IPS-18a (cell line): ENCODE results near the gene FGFRL1.
A peak's percentile ranks its signal among the peaks of the same experiment; 100 is the strongest.
"Not testable (repeated sequence)": the region's sequence is repeated elsewhere in the genome, so short reads cannot be mapped to it uniquely, and the experiment has no call there.

Experiments used
- H3K27ac ChIP-seq: one replicate; pipeline ENCODE4 v1.5.1; 2013; ENCODE audit warnings: low read length
- H3K27me3 ChIP-seq: one replicate; pipeline ENCODE4 v1.6.1; 2013; ENCODE audit warnings: mild to moderate bottlenecking, low read length; ENCODE audit not compliant: control insufficient read depth, insufficient read depth
- H3K36me3 ChIP-seq: one replicate; pipeline ENCODE4 v1.6.1; 2013; ENCODE audit warnings: low read depth, low read length; ENCODE audit not compliant: control insufficient read depth
- H3K4me1 ChIP-seq: one replicate; pipeline ENCODE4 v1.6.1; 2013; ENCODE audit warnings: low read depth, low read length; ENCODE audit not compliant: control insufficient read depth
- H3K4me3 ChIP-seq: one replicate; pipeline ENCODE4 v1.5.1; 2013; ENCODE audit warnings: low read length
- H3K9ac ChIP-seq: one replicate; pipeline ENCODE4 v1.6.1; 2013; ENCODE audit warnings: mild to moderate bottlenecking, low read length, moderate library complexity
- H3K9me3 ChIP-seq: one replicate; pipeline ENCODE4 v1.6.1; 2013; ENCODE audit warnings: low read depth, low read length; ENCODE audit not compliant: control insufficient read depth

Gene FGFRL1

GRCh38 chr4:1050486-1051213 lies 39.2 kb downstream of the FGFRL1 start:
- Histone ChIP-seq H3K9ac (no peak overlapping the region), H3K4me3 (peak overlapping the region; percentile 7), H3K9me3 (no peaks in the 10 kb centered on the region), H3K27ac (no peak overlapping the region), H3K4me1 (peaks cover 3% of the 10 kb centered on the region), H3K27me3 (peaks cover 86% of the 10 kb centered on the region), H3K36me3 (no peaks in the 10 kb centered on the region)

GRCh38 chr4:1051472-1051871 lies 40.0 kb downstream of the FGFRL1 start:
- no peaks in the 10 kb centered on the region for H3K36me3 ChIP-seq
- no peaks in the 10 kb centered on the region for H3K9me3 ChIP-seq
- H3K27me3 ChIP-seq = peaks cover 87% of the 10 kb centered on the region
- no peak overlapping the region for H3K4me3 ChIP-seq
- no peak overlapping the region for H3K9ac ChIP-seq
- H3K27ac ChIP-seq = no peak overlapping the region
- peaks cover 3% of the 10 kb centered on the region for H3K4me1 ChIP-seq

GRCh38 chr4:1052231-1052671 lies 40.8 kb downstream of the FGFRL1 start:
- Histone ChIP-seq H3K9me3 (no peaks in the 10 kb centered on the region), H3K9ac (no peak overlapping the region), H3K27ac (no peak overlapping the region), H3K4me3 (no peak overlapping the region), H3K36me3 (no peaks in the 10 kb centered on the region), H3K4me1 (peaks cover 3% of the 10 kb centered on the region), H3K27me3 (peaks cover 79% of the 10 kb centered on the region)

- H3K9ac ChIP-seq = no peak overlapping the region
- no peaks in the 10 kb centered on the region for H3K36me3 ChIP-seq
- H3K4me1 ChIP-seq = peaks cover 3% of the 10 kb centered on the region
- no peaks in the 10 kb centered on the region for H3K9me3 ChIP-seq
- no peak overlapping the region for H3K4me3 ChIP-seq
- H3K27me3 ChIP-seq = peaks cover 70% of the 10 kb centered on the region
- H3K27ac ChIP-seq = no peak overlapping the region
Observed at GRCh38 chr4:1053080-1053661, 41.7 kb downstream of the FGFRL1 start.

- not testable (repeated sequence) for H3K9ac ChIP-seq, H3K4me1 ChIP-seq, H3K9me3 ChIP-seq, H3K36me3 ChIP-seq, H3K27ac ChIP-seq, H3K4me3 ChIP-seq
- H3K27me3 ChIP-seq = peaks cover 63% of the 10 kb centered on the region
Observed at GRCh38 chr4:1053891-1054290, 42.5 kb downstream of the FGFRL1 start.

- H3K4me1 ChIP-seq, H3K4me3 ChIP-seq, H3K27ac ChIP-seq, H3K9me3 ChIP-seq, H3K36me3 ChIP-seq, H3K9ac ChIP-seq: not testable (repeated sequence)
- peaks cover 54% of the 10 kb centered on the region for H3K27me3 ChIP-seq
Observed at GRCh38 chr4:1054696-1055242, 43.3 kb downstream of the FGFRL1 start.

GRCh38 chr4:1055243-1055701 lies 43.8 kb downstream of the FGFRL1 start:
- peak overlapping the region; percentile 10 for H3K9ac ChIP-seq
- H3K4me1 ChIP-seq, H3K4me3 ChIP-seq, H3K36me3 ChIP-seq, H3K9me3 ChIP-seq, H3K27ac ChIP-seq: not testable (repeated sequence)
- H3K27me3 ChIP-seq = peaks cover 49% of the 10 kb centered on the region

- Histone ChIP-seq H3K27me3 (peaks cover 44% of the 10 kb centered on the region), H3K27ac (no peak overlapping the region), H3K4me1 (peaks cover 3% of the 10 kb centered on the region), H3K4me3 (no peak overlapping the region), H3K9me3 (no peaks in the 10 kb centered on the region), H3K9ac (peak overlapping the region; percentile 10), H3K36me3 (no peaks in the 10 kb centered on the region)
Observed at GRCh38 chr4:1055721-1056590, 44.5 kb downstream of the FGFRL1 start.

- H3K27me3 ChIP-seq = peaks cover 39% of the 10 kb centered on the region
- no peaks in the 10 kb centered on the region for H3K36me3 ChIP-seq
- H3K27ac ChIP-seq = no peak overlapping the region
- H3K4me1 ChIP-seq = peaks cover 3% of the 10 kb centered on the region
- H3K4me3 ChIP-seq = no peak overlapping the region
- H3K9ac ChIP-seq = no peak overlapping the region
- H3K9me3 ChIP-seq = no peaks in the 10 kb centered on the region
Observed at GRCh38 chr4:1056671-1057402, 45.4 kb downstream of the FGFRL1 start.

- Histone ChIP-seq H3K27ac (no peak overlapping the region), H3K36me3 (no peaks in the 10 kb centered on the region), H3K4me1 (peaks cover 3% of the 10 kb centered on the region), H3K27me3 (peaks cover 37% of the 10 kb centered on the region), H3K4me3 (no peak overlapping the region), H3K9me3 (no peaks in the 10 kb centered on the region), H3K9ac (no peak overlapping the region)
Observed at GRCh38 chr4:1057403-1057745, 45.9 kb downstream of the FGFRL1 start.
